Cardiac muscle cell (in vitro differentiated cells and primary cell): ENCODE measurements around the gene SHROOM3. TPM values are rescaled to one million over a fixed set of nuclear protein-coding genes. Genes with fewer than 3 reads are reported as not detected.

Experiments
- DNase-seq, 2 donors: peaks; one replicate each; pipeline versions ENCODE4 v3.0.0 to v3.0.0-alpha.2; 2010 to 2017; ENCODE audit warnings: low read depth in 1 of 2, low spot score in 1 of 2
- H3K27ac ChIP-seq: fragments of 200-600 bp; sonication (generic); 2 replicates; pipeline ENCODE4 v1.5.1; 2016
- H3K27me3 ChIP-seq: fragments of 200-600 bp; sonication (generic); 2 replicates; pipeline ENCODE4 v1.6.0; 2016; ENCODE audit warnings: control low read depth
- H3K36me3 ChIP-seq: fragments of 200-600 bp; sonication (generic); 2 replicates; pipeline ENCODE4 v1.5.1; 2016; ENCODE audit warnings: control low read depth
- H3K4me1 ChIP-seq: fragments of 200-600 bp; sonication (generic); 2 replicates; pipeline ENCODE4 v1.8.1; 2017; ENCODE audit warnings: low read depth, mild to moderate bottlenecking, mixed run types
- H3K4me3 ChIP-seq: fragments of 200-600 bp; sonication (generic); 2 replicates; pipeline ENCODE4 v1.5.1; 2016; ENCODE audit warnings: mild to moderate bottlenecking
- H3K9me3 ChIP-seq: fragments of 200-600 bp; sonication (generic); 2 replicates; pipeline ENCODE4 v1.5.1; 2017; ENCODE audit warnings: low read depth, mild to moderate bottlenecking, control low read depth
- CTCF ChIP-seq: IDR thresholded peaks from 2 replicates; pipeline ENCODE4 v1.5.1; 2012; ENCODE audit warnings: low read depth, mild to moderate bottlenecking, low read length
- polyA plus RNA-seq: library from polyadenylated mRNA; unstranded; fragments of >200 nt; fragmentation: Nextera tagmentation; extraction: Ambion mirVana; gene quantifications from 2 replicates; pipeline ENCODE4 v1.2.1, GENCODE V29; 2016
- total RNA-seq: library from RNA; depleted of rRNA; stranded (reverse); fragments of >200 nt; gene quantifications from 2 replicates; pipeline ENCODE4 v1.2.3, GENCODE V29; 2016

Gene SHROOM3
- total and polyA plus RNA-seq, 2 experiments from 2014 or later: 13.7 to 47.7 TPM

- Histone ChIP-seq H3K4me3 (no peak overlapping the region), H3K27me3 (no peaks in the 10 kb centered on the region), H3K9me3 (no peaks in the 10 kb centered on the region), H3K27ac (no peak overlapping the region), H3K4me1 (peaks cover 18% of the 10 kb centered on the region), H3K36me3 (no peaks in the 10 kb centered on the region)
- no peak for TF ChIP-seq CTCF
- DNase-seq: no peak
These were observed 123.6 kb downstream of the SHROOM3 start for GRCh38 chr4:76558396-76559235.

- no peaks in the 10 kb centered on the region for H3K27me3 ChIP-seq
- H3K27ac ChIP-seq: no peak overlapping the region
- no peak overlapping the region for H3K4me3 ChIP-seq
- no peaks in the 10 kb centered on the region for H3K36me3 ChIP-seq
- no peak for TF ChIP-seq CTCF
- DNase-seq: no peak
- no peaks in the 10 kb centered on the region for H3K9me3 ChIP-seq
- H3K4me1 ChIP-seq: peaks cover 26% of the 10 kb centered on the region
These were observed 124.4 kb downstream of the SHROOM3 start for GRCh38 chr4:76559236-76560071.

DNA sequence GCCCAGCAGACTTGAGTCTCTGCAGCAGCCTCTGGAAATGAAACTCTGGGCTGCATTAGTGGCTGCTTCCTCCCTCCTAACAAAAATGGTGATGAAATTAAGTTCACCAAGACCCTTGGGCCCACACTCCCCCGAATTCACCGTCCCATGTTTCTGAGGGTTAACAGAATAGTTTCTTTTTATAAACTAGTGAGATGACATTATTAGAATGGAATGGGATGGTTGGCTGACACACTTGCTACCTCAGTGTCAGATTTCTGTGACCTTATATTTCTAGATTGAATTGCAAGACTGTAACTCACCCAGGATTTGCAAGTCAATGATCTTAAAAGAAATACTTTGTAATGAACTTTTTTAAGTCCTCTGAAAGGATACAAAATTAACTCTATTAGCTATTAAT, 127.1 kb downstream of the SHROOM3 start:
- H3K9me3 ChIP-seq: no peaks in the 10 kb centered on the region
- no peak for TF ChIP-seq CTCF
- H3K4me3 ChIP-seq: no peak overlapping the region
- no peak overlapping the region for H3K27ac ChIP-seq
- H3K36me3 ChIP-seq: no peaks in the 10 kb centered on the region
- H3K4me1 ChIP-seq: peaks cover 27% of the 10 kb centered on the region
- peak in 1 of 2 donors; percentile 38 for DNase-seq
- no peaks in the 10 kb centered on the region for H3K27me3 ChIP-seq

DNA sequence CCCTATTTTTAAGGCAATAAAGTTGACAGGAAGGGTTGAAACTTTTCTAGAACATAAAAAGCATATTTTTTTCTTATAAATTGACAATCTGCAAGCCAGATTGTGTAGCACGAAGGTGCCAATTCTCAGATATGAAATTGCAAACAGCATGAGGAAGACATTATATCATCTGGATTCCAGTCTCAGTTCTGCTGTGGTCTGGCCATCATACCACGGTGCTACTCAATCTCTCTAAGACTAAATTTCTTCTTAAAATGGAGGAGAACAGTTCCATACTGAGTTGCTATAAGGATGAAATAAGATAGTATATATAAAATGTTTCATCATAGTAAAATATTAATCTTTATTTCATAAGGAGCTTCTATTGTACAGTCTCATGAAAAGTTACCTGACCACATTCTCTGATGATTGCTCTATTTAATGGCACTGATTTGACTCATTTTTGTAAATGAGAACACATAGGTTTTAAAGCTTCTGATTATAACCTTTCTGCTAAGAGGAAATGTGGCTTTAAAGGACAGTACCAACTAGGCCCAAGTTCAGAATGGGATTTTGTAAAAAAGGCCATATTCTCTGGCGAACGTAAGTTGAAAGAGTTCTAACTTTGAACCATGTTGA, 127.9 kb downstream of the SHROOM3 start:
- DNase-seq: no peak
- Histone ChIP-seq H3K36me3 (no peaks in the 10 kb centered on the region), H3K4me3 (no peak overlapping the region), H3K27ac (no peak overlapping the region), H3K4me1 (peaks cover 27% of the 10 kb centered on the region), H3K9me3 (no peaks in the 10 kb centered on the region), H3K27me3 (no peaks in the 10 kb centered on the region)
- no peak for TF ChIP-seq CTCF

DNA sequence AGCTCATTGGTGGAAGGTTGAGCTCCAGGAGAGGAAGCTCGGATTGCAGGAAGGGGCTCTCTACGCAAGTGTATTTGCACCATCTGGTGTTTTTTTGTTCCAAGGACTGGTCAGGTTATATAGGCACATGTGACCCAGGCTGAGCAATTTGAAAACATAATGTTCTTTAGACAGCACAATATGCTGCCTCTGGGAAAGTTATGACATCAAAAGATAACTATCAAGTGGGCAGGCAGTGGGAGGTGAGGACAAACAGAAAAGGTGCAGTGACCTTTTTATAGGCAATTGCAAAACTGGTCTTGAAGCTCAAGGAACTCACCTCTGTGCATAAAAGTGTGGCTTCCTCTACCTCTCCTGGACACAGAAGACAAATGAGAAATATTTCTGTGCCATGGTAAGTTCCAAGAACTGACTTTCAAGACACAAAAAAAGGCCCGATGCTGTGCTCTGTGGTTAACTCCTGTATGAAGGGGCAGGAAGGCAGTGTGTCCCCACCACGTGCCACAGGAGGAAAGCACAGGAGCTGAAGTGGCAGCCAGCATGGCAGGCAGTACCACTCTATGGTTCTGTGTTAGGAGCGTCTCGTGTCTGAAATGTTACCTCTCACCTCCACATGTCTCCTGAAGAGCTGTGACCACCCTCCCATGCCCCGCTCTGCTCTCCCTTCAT, 128.6 kb downstream of the SHROOM3 start:
- H3K27ac ChIP-seq: no peak overlapping the region

More for the DNA sequence above, 128.6 kb downstream of the SHROOM3 start:
- no peaks in the 10 kb centered on the region for H3K27me3 ChIP-seq
- no peaks in the 10 kb centered on the region for H3K36me3 ChIP-seq
- TF ChIP-seq CTCF: no peak
- no peak for DNase-seq
- peaks cover 27% of the 10 kb centered on the region for H3K4me1 ChIP-seq
- no peak overlapping the region for H3K4me3 ChIP-seq
- H3K9me3 ChIP-seq: no peaks in the 10 kb centered on the region
